Psoas muscle (tissue), 8 donors: ENCODE data around the gene PCK2. TPM values are rescaled to one million over a fixed set of nuclear protein-coding genes. Genes with fewer than 3 reads are reported as not detected.

Experiments
- ATAC-seq, 4 donors: fragments of 200-7000 bp; cut with Tn5 transposase; one replicate each; pipeline ENCODE4 v1.9.1; 2020; ENCODE audit warnings: moderate library complexity in 3 of 4, mild to moderate bottlenecking in 2 of 4
- DNase-seq, 2 donors: peaks; one replicate each; pipeline ENCODE4 v3.0.0-alpha.2; 2020
- H3K27ac ChIP-seq: fragments of 200-600 bp; one replicate; pipeline ENCODE4 v1.8.0; 2022
- H3K27me3 ChIP-seq, 3 donors: fragments of 200-600 bp in 1 of 3; one replicate each; pipeline versions ENCODE4 v1.6.1 to v1.8.0; 2013 to 2022; ENCODE audit warnings: low read length in 2 of 3, mild to moderate bottlenecking in 2 of 3, moderate library complexity in 1 of 3; ENCODE audit not compliant: insufficient read depth in 3 of 3
- H3K36me3 ChIP-seq, 2 donors: fragments of 200-600 bp in 1 of 2; one replicate each; pipeline versions ENCODE4 v1.6.1 to v1.8.0; 2013 to 2022; ENCODE audit warnings: low read depth in 1 of 2, mild to moderate bottlenecking in 1 of 2, moderate library complexity in 1 of 2; ENCODE audit not compliant: insufficient read depth in 1 of 2
- H3K4me1 ChIP-seq: fragments of 200-600 bp; one replicate; pipeline ENCODE4 v1.8.0; 2022
- H3K4me3 ChIP-seq: fragments of 200-600 bp; one replicate; pipeline ENCODE4 v1.8.0; 2022; ENCODE audit warnings: mild to moderate bottlenecking
- H3K9me3 ChIP-seq: fragments of 200-600 bp; one replicate; pipeline ENCODE4 v1.8.0; 2022
- CTCF ChIP-seq: fragments of 200-600 bp; IDR thresholded peaks from one replicate; pipeline ENCODE4 v1.8.0; 2022; ENCODE audit warnings: antibody characterized with exemption
- WGBS, 3 donors: extraction: QIAGEN DNeasy Blood & Tissue Kit; methylation state at CpG; one replicate each; pipeline versions ENCODE4 v1.1.6 to v1.1.7; 2013; 5-methylcytosine and 5-hydroxymethylcytosine counted together
- intact Hi-C, 2 donors: fragments of 100-400 bp; cut with DNase I; formaldehyde crosslinking; loops; one replicate each; pipeline versions ENCODE4 v1.11.0 to v1.14.2; 2022
- polyA plus RNA-seq, 3 donors: library from polyadenylated mRNA; stranded (reverse); fragments of 200-250 nt; gene quantifications; one replicate each; pipeline ENCODE4 v1.2.3, GENCODE V29; 2013
- total RNA-seq, 4 donors: library from RNA; stranded (reverse); fragmentation: NEBNext Ultra II Directional in 2 of 4; extraction: Animal tissue kit (Norgen Biotek cat#: 25700) in 2 of 4; gene quantifications; one replicate each; pipeline versions ENCODE4 v1.2.1 to v1.2.4, GENCODE V29; 2021 to 2023
- donor health status: healthy with polysubstance abuse.
- donor health status: DM: no; HTN: no; CAD: no; lungs with moderate emphysema.
- donor health status: Bipolar disorder and iron deficiency.
- donor health status: healthy.
- donor health status: DM: yes; HTN: yes; CAD: no.
- donor health status: DM: no; HTN: no; CAD: no.
- donor health status: DM: no; HTN: no; CAD: no.
- donor health status: DM: yes; HTN: yes; CAD: no.

Gene PCK2
- total and polyA plus RNA-seq, 7 donors, result 2.0 to 4.5 (median 2.4) TPM

GRCh38 chr14:24052656-24053547 is 41.2 kb upstream of the PCK2 start:
- intact Hi-C loops, result no loop called here
- DNase-seq, result no peak
- Histone ChIP-seq H3K36me3 (no peaks in the 10 kb centered on the region), H3K4me3 (peak overlapping the region; percentile 66), H3K4me1 (peaks cover 10% of the 10 kb centered on the region), H3K27me3 (peaks cover 0 to 41% (median 0%) of the 10 kb centered on the region in 3 donors), H3K27ac (no peak overlapping the region), H3K9me3 (no peaks in the 10 kb centered on the region)
- no peak for TF ChIP-seq CTCF
- ATAC-seq, result no peak
- 49 to 53% (median 51%) methylated on average over 19 to 20 of the region's 20 CpGs for WGBS, 3 donors

GRCh38 chr14:24053548-24054323 is 40.4 kb upstream of the PCK2 start:
- no peak overlapping the region for H3K4me3 ChIP-seq

GRCh38 chr14:24054324-24054641 is 39.8 kb upstream of the PCK2 start:
- intact Hi-C loops, result no loop called here
- 74 to 90% (median 87%) methylated on average over 6 of the region's 6 CpGs for WGBS, 3 donors
- ATAC-seq (no peak), DNase-seq (no peak)
- no peak overlapping the region for H3K4me3 ChIP-seq
- H3K27ac ChIP-seq, result no peak overlapping the region
- peaks cover 0 to 41% (median 0%) of the 10 kb centered on the region in 3 donors for H3K27me3 ChIP-seq
- no peaks in the 10 kb centered on the region for H3K9me3 ChIP-seq
- no peak for TF ChIP-seq CTCF
- H3K36me3 ChIP-seq, result no peaks in the 10 kb centered on the region
- H3K4me1 ChIP-seq, result peaks cover 10% of the 10 kb centered on the region

More at GRCh38 chr14:24053548-24054323, 40.4 kb upstream of the PCK2 start:
- Histone ChIP-seq H3K9me3 (no peaks in the 10 kb centered on the region), H3K4me1 (peaks cover 10% of the 10 kb centered on the region), H3K27me3 (peaks cover 0 to 41% (median 0%) of the 10 kb centered on the region in 3 donors), H3K27ac (no peak overlapping the region), H3K36me3 (no peaks in the 10 kb centered on the region)
- intact Hi-C loops, result no loop called here
- 60 to 70% (median 69%) methylated on average over 10 of the region's 10 CpGs for WGBS, 3 donors
- TF ChIP-seq CTCF, result no peak
- ATAC-seq (no peak), DNase-seq (no peak)

- Histone ChIP-seq H3K9me3 (no peaks in the 10 kb centered on the region), H3K4me3 (no peak overlapping the region), H3K27me3 (peaks cover 0 to 41% (median 0%) of the 10 kb centered on the region in 3 donors), H3K4me1 (peaks cover 10% of the 10 kb centered on the region), H3K36me3 (no peaks in the 10 kb centered on the region), H3K27ac (no peak overlapping the region)
- DNase-seq (no peak), ATAC-seq (no peak)
- WGBS, 3 donors, result 92 to 94% (median 94%) methylated on average over 9 of the region's 9 CpGs
- no peak for TF ChIP-seq CTCF
- intact Hi-C loops, result loop anchor here in 1 of 2 donors (5.0 kb wide), 1 partner anchor 253 kb away; the partner anchor contains the start of gene CIDEB
Measured at GRCh38 chr14:24054646-24055045, 39.5 kb upstream of the PCK2 start.
